ENCODE data around the gene NT5E.
"Not testable (repeated sequence)": the region's sequence is repeated elsewhere in the genome, so short reads cannot be mapped to it uniquely, and the experiment has no call there.

The NT5E gene

DNA sequence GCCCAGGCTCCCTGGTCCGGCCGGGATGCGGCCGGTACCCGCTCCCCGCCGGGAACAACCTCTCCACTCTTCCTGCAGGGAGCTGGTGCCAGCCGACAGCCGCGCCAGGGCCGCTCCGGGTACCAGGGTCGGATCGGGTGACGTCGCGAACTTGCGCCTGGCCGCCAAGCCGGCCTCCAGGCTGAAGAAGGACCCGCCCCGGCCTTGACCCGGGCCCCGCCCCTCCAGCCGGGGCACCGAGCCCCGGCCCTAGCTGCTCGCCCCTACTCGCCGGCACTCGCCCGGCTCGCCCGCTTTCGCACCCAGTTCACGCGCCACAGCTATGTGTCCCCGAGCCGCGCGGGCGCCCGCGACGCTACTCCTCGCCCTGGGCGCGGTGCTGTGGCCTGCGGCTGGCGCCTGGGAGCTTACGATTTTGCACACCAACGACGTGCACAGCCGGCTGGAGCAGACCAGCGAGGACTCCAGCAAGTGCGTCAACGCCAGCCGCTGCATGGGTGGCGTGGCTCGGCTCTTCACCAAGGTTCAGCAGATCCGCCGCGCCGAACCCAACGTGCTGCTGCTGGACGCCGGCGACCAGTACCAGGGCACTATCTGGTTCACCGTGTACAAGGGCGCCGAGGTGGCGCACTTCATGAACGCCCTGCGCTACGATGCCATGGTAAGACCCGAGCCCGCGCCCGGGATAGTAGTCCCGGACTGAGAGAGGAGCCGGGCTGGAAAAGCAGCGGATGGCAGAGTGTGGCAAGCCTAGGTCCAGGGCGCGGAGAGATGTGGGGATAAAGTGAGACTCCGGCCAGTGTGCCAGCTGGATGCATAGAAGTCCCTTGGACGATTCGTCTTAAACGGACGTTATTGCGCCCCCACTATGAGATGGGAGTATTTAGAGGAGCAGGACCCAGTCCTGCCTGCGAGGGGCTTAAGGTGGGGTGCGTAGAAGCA lies at the start of gene NT5E:
NT5E (plus strand) TSS at position 266 of the 942 bp plus-strand sequence; CDS start at position 323, 57 bp downstream.
- H3K36me3 Mint-ChIP-seq = peaks cover 1% of the 10 kb centered on the region
- peak within 1 kb of the TSS; percentile 78 for H3K27ac Mint-ChIP-seq
- no peaks in the 10 kb centered on the region for H3K9me3 Mint-ChIP-seq
- peaks cover 40% of the 10 kb centered on the region for H3K4me1 Mint-ChIP-seq
- H3K27me3 Mint-ChIP-seq = peaks cover 42% of the 10 kb centered on the region
- peak within 1 kb of the TSS; percentile 89 for H3K4me3 Mint-ChIP-seq

DNA sequence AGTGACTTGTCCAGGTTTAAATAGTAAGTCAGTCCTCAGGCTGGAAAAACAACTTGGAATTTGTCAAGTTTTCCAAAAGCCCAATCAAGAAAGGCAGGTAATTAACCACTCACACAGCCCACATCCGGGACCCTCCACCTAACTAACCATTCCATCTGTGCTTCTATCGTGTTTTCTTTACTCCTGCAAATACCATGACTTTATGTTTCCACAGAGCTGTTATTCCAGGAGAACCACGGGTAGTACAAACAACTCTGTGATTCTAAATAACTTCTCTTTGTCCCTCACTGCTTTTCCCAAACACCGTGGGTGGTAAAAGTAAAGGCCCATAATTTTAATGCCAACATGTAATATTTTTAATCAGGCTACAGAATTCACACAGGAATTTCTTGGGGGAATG lies 49.6 kb upstream of the NT5E start:
- Mint-ChIP-seq H3K4me1 (peaks cover 4% of the 10 kb centered on the region), H3K4me3 (no peak overlapping the region), H3K36me3 (no peaks in the 10 kb centered on the region), H3K27me3 (no peaks in the 10 kb centered on the region), H3K9me3 (no peaks in the 10 kb centered on the region), H3K27ac (no peak overlapping the region)

DNA sequence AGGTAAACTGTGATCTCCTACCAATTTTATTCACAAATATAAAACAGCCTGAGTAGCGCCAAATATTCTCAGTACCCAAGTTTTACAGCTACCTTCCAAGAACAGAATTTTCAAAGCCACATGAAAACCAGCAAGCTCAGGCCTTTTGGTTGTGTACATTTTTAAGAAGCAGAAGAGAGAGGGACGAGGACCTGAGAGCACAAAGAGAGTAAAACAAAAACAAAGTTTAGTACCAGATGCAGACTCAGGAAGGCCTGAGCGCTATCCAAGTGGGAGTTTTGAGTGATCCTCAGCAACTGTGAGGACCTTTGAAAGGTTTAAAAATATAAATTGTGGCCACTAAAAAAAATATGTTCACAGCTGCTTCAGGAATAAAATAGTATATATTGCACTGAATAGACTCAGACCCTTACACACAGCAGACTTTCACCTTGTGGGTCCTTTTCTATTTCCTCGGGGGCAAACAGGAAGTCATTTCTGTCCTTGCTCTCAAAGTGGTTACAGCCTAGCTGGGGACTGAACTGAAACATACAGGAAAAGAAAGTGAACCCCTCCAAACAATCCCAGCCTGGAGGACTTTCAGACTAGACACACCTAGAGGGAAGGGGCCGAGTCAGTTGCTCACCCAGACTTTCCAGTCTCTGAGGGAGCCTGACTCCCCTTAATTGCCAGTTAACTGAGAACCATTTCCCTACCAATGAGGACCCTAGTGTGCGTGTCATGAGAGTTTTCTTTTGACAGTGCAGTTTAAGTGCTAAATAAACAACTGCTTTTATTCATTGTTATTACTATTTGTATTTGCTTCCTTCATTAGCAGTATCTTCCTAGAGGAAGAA lies 48.5 kb upstream of the NT5E start:
- Mint-ChIP-seq H3K27me3 (no peaks in the 10 kb centered on the region), H3K27ac (no peak overlapping the region), H3K36me3 (no peaks in the 10 kb centered on the region), H3K9me3 (no peaks in the 10 kb centered on the region), H3K4me1 (peaks cover 4% of the 10 kb centered on the region), H3K4me3 (no peak overlapping the region)

GRCh38 chr6:85402071-85402470 lies 47.8 kb upstream of the NT5E start:
- H3K4me1 Mint-ChIP-seq = peaks cover 4% of the 10 kb centered on the region
- no peak overlapping the region for H3K4me3 Mint-ChIP-seq
- no peaks in the 10 kb centered on the region for H3K9me3 Mint-ChIP-seq
- H3K27me3 Mint-ChIP-seq = no peaks in the 10 kb centered on the region
- H3K36me3 Mint-ChIP-seq = no peaks in the 10 kb centered on the region
- no peak overlapping the region for H3K27ac Mint-ChIP-seq

DNA sequence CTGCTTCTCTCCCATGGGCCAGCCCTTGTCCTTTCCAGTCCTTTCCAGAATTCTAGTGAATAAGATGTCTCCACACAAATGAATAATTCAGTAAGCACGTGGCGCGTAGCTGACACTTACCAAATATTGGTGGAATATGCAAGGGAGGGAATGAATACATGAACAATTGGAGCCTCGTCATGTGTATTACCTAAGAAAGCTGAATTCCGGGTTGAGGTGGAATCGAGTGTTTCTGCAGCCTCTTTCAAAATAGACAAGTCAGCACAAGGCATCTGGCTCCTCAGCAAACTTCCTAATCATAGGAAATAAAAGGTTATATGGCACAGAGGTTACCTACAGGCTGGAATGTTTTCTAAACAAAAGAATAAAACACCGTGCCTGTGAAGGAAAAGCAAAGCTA lies 47.0 kb upstream of the NT5E start:
- Mint-ChIP-seq H3K27ac (no peak overlapping the region), H3K4me3 (no peak overlapping the region), H3K9me3 (no peaks in the 10 kb centered on the region), H3K36me3 (no peaks in the 10 kb centered on the region), H3K4me1 (peaks cover 4% of the 10 kb centered on the region), H3K27me3 (no peaks in the 10 kb centered on the region)

GRCh38 chr6:85403331-85404015 lies 46.4 kb upstream of the NT5E start:
- Mint-ChIP-seq H3K36me3 (no peaks in the 10 kb centered on the region), H3K27ac (no peak overlapping the region), H3K4me1 (peaks cover 4% of the 10 kb centered on the region), H3K27me3 (peaks cover 1% of the 10 kb centered on the region), H3K4me3 (no peak overlapping the region), H3K9me3 (no peaks in the 10 kb centered on the region)

DNA sequence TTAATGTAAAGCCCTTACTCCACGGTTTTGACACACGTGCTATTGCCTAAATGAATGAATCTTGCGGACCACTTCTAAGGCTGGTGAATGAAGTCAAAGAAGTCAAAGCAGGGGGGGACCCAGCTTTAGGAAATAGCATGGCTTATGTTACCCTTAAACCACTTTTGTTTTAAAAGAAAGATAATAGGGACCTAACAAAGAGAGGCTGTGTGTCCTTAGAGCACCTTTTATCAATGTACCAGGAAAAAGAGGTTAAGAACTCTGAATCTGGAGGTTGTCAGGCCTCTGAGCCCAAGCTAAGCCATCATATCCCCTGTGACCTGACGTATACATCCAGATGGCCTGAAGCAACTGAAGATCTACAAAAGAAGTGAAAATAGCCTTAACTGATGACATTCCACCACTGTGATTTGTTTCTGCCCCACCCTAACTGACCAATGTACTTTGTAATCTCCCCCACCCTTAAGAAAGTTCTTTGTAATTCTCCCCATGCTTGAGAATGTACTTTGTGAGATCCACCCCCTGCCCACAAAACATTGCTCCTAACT lies 45.8 kb upstream of the NT5E start:
- not testable (repeated sequence) for H3K36me3 Mint-ChIP-seq, H3K9me3 Mint-ChIP-seq, H3K4me3 Mint-ChIP-seq, H3K27me3 Mint-ChIP-seq, H3K27ac Mint-ChIP-seq, H3K4me1 Mint-ChIP-seq

DNA sequence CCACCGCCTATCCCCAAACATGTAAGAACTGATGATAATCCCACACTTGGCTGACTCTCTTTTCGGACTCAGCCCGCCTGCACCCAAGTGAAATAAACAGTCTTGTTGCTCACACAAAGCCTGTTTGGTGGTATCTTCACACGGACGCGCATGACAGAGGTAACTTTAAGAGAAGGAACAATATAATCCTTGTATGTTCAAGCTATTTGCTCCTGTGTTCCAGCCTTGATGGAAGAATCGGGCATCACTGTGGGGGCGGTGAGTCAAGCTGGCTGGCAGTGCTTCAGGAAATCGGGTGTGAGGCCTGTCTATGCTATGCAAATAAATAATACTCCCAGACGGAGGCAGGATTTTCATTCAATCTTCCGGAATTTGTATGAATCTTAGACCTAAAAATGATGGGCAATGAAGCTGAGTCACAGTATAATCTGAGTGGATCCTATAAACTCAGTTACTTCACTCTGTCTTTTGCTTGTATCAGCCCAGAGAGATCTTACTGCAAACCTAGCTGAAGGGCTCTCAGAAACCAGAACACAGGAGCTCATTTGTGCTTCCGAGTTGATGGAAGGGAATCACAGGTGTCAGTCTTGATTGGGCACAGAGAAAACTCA lies 45.2 kb upstream of the NT5E start:
- Mint-ChIP-seq H3K9me3 (no peaks in the 10 kb centered on the region), H3K36me3 (no peaks in the 10 kb centered on the region), H3K4me1 (peaks cover 4% of the 10 kb centered on the region), H3K27me3 (peaks cover 1% of the 10 kb centered on the region), H3K27ac (no peak overlapping the region), H3K4me3 (no peak overlapping the region)

- no peak overlapping the region for H3K4me3 Mint-ChIP-seq
- no peaks in the 10 kb centered on the region for H3K36me3 Mint-ChIP-seq
- peaks cover 4% of the 10 kb centered on the region for H3K4me1 Mint-ChIP-seq
- H3K9me3 Mint-ChIP-seq = no peaks in the 10 kb centered on the region
- H3K27me3 Mint-ChIP-seq = peaks cover 1% of the 10 kb centered on the region
- H3K27ac Mint-ChIP-seq = peak overlapping the region; percentile 31
These were observed 44.6 kb upstream of the NT5E start for GRCh38 chr6:85405175-85405852.

DNA sequence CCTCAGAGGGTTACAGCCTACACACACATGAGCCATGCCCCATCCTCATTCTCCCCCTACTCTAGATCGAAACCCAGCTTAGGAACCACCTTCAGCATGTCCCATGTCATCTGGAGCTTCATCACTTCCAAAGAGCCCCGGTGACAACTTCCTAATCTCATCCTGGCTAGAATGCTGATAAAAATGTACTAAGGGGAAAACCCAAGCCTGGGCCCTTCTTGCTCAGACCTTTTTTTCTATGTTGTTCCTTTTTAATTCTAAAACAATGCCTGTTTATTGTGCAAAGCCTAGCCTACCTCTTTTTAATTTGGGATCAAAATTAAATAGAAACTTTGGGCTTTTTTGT lies 44.1 kb upstream of the NT5E start:
- Mint-ChIP-seq H3K36me3 (no peaks in the 10 kb centered on the region), H3K9me3 (no peaks in the 10 kb centered on the region), H3K4me3 (no peak overlapping the region), H3K27ac (peak overlapping the region; percentile 31), H3K27me3 (peaks cover 1% of the 10 kb centered on the region), H3K4me1 (peaks cover 4% of the 10 kb centered on the region)

- H3K9me3 Mint-ChIP-seq = no peaks in the 10 kb centered on the region
- peaks cover 1% of the 10 kb centered on the region for H3K27me3 Mint-ChIP-seq
- H3K4me1 Mint-ChIP-seq = no peaks in the 10 kb centered on the region
- no peak overlapping the region for H3K27ac Mint-ChIP-seq
- H3K4me3 Mint-ChIP-seq = no peak overlapping the region
- no peaks in the 10 kb centered on the region for H3K36me3 Mint-ChIP-seq
These were observed 43.2 kb upstream of the NT5E start for GRCh38 chr6:85406641-85407075.

DNA sequence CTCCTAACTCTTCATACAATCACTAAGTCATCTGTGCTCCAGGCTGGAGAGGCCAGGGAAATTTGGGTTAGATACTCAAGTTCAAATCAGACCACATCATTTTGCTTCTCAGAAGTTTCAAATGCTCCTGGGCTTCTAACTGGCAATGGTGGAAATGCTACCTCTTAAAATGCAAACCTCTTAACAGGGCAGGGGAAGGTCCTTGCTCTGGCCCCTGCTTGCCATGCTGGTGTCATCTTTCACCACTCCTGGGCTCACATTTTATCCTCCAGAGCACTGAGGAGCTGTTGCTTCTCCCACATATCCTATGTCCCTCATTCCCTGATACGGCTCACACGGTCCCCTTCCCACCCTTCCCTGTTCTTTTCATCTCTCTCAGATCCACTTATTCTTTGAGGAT lies 41.8 kb upstream of the NT5E start:
- Mint-ChIP-seq H3K27me3 (peaks cover 7% of the 10 kb centered on the region), H3K36me3 (no peaks in the 10 kb centered on the region), H3K27ac (no peak overlapping the region), H3K4me3 (no peak overlapping the region), H3K4me1 (no peaks in the 10 kb centered on the region), H3K9me3 (no peaks in the 10 kb centered on the region)

- no peaks in the 10 kb centered on the region for H3K9me3 Mint-ChIP-seq
These were observed 36.9 kb upstream of the NT5E start for GRCh38 chr6:85412911-85413430.

GRCh38 chr6:85416049-85416448 lies 33.8 kb upstream of the NT5E start:
- Mint-ChIP-seq H3K9me3 (no peaks in the 10 kb centered on the region), H3K4me1 (no peaks in the 10 kb centered on the region), H3K4me3 (no peak overlapping the region), H3K36me3 (no peaks in the 10 kb centered on the region), H3K27me3 (peaks cover 20% of the 10 kb centered on the region), H3K27ac (no peak overlapping the region)

More at GRCh38 chr6:85412911-85413430, 36.9 kb upstream of the NT5E start:
- Mint-ChIP-seq H3K27me3 (peaks cover 19% of the 10 kb centered on the region), H3K27ac (no peak overlapping the region), H3K4me1 (no peaks in the 10 kb centered on the region), H3K36me3 (no peaks in the 10 kb centered on the region), H3K4me3 (no peak overlapping the region)
